ENCODE results near the gene GPT2. TPM values are rescaled to one million over a fixed set of nuclear protein-coding genes. Genes with fewer than 3 reads are reported as not detected.

The GPT2 gene
- total RNA-seq, 1 experiment from 2014 or later = 68.8 TPM

DNA sequence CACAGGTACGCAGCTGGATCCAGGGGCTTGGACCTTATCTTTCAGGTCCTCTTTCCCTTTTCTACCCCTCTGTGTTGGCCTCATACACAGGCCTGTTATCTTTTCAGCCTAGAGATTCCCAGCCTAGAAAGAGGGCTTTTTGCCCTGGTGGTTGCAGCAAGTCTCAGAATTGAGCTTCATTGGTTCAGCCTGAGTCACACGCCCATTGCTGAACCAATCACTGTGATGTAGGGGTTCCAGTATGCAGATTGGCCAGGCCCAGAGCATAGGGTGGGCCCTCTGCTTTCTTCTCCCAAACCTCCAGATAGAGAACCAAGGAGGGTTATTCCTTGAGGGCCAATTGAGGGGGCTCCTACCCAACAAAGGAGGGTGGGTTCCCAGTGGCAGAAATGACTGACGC, 32.8 kb downstream of the GPT2 start:
- Histone ChIP-seq H3K79me2 (ENCODE audit: insufficient read depth, low read length) (no peaks in the 10 kb centered on the region), H2BK15ac (ENCODE audit: low read depth, low read length) (no peak overlapping the region), H2BK120ac (ENCODE audit: low read depth, low read length, poor library complexity, severe bottlenecking) (no peak overlapping the region), H2AK5ac (ENCODE audit: insufficient read length, low read length) (no peak overlapping the region), H4K20me1 (ENCODE audit: control insufficient read depth, insufficient read depth, insufficient read length) (no peaks in the 10 kb centered on the region), H2BK20ac (ENCODE audit: low read depth, low read length, poor library complexity, severe bottlenecking) (no peak overlapping the region), H3K4me1 (ENCODE audit: insufficient read depth, low read length) (no peaks in the 10 kb centered on the region), H3K9ac (ENCODE audit: extremely low read depth, insufficient read length, low read length) (no peak overlapping the region), H3K18ac (ENCODE audit: insufficient read length, low read depth, low read length) (no peak overlapping the region), H3K4me2 (ENCODE audit: insufficient read depth, insufficient read length, low read length) (no peak overlapping the region), H2BK12ac (ENCODE audit: insufficient read length, low read depth, low read length) (no peak overlapping the region), H3K23me2 (ENCODE audit: insufficient read length, low read depth, low read length, poor library complexity, severe bottlenecking) (no peaks in the 10 kb centered on the region), H4K8ac (replicated peaks; ENCODE audit: insufficient read length, low read depth, low read length) (no peak overlapping the region), H3K27me3 (ENCODE audit: insufficient read depth, low read length) (no peaks in the 10 kb centered on the region), H3K23ac (ENCODE audit: insufficient read length, low read depth, low read length) (no peak overlapping the region), H3K56ac (ENCODE audit: insufficient read length, low read depth, low read length) (no peak overlapping the region), H3K9me3 (ENCODE audit: control insufficient read depth, low read depth, low read length) (no peaks in the 10 kb centered on the region), H3K79me1 (ENCODE audit: insufficient read depth, low read depth, low read length, poor library complexity, severe bottlenecking) (no peaks in the 10 kb centered on the region), H3K4ac (ENCODE audit: low read depth, low read length) (no peak overlapping the region), H4K5ac (ENCODE audit: insufficient read length, low read depth, low read length) (no peak overlapping the region), H3K14ac (ENCODE audit: insufficient read depth, low read length) (no peak overlapping the region), H2BK5ac (ENCODE audit: insufficient read length, low read length) (no peak overlapping the region), H4K91ac (ENCODE audit: insufficient read length, low read depth, low read length) (no peak overlapping the region), H3K27ac (ENCODE audit: insufficient read length, low read depth, low read length) (no peak overlapping the region), H3T11ph (ENCODE audit: low read length) (no peak overlapping the region), H2AFZ (ENCODE audit: low read length) (no peak overlapping the region)
- Mint-ChIP-seq H3K27me3 (ENCODE audit: low read depth) (no peaks in the 10 kb centered on the region), H3K4me3 (no peak overlapping the region), H3K36me3 (ENCODE audit: insufficient read depth in 1 of 3, low read depth in 3 of 3) (peaks cover 54 to 93% (median 81%) of the 10 kb centered on the region in 3 experiments), H3K9me3 (no peaks in the 10 kb centered on the region), H3K4me1 (peaks cover 2 to 6% of the 10 kb centered on the region in 2 experiments; a peak in 2 of 4 replicates), H3K27ac (peak overlapping the region in 2 of 3 experiments; percentile 62 to 73; a peak in 1 of 7 replicates)
- TF ChIP-seq, protein P1, sequence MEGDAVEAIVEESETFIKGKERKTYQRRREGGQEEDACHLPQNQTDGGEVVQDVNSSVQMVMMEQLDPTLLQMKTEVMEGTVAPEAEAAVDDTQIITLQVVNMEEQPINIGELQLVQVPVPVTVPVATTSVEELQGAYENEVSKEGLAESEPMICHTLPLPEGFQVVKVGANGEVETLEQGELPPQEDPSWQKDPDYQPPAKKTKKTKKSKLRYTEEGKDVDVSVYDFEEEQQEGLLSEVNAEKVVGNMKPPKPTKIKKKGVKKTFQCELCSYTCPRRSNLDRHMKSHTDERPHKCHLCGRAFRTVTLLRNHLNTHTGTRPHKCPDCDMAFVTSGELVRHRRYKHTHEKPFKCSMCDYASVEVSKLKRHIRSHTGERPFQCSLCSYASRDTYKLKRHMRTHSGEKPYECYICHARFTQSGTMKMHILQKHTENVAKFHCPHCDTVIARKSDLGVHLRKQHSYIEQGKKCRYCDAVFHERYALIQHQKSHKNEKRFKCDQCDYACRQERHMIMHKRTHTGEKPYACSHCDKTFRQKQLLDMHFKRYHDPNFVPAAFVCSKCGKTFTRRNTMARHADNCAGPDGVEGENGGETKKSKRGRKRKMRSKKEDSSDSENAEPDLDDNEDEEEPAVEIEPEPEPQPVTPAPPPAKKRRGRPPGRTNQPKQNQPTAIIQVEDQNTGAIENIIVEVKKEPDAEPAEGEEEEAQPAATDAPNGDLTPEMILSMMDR (conservative IDR thresholded peaks at IDR 0.05) = no peak
- WGBS (ENCODE audit: extremely low coverage, insufficient read length, low lambda C conversion rate) = no CpG with 5 or more reads among the region's 3 CpGs
- no peak for DNase-seq
